ENCODE results near the gene DUSP2.
A peak's percentile ranks its signal among the peaks of the same experiment; 100 is the strongest.
"Not testable (repeated sequence)": the region's sequence is repeated elsewhere in the genome, so short reads cannot be mapped to it uniquely, and the experiment has no call there.

Gene DUSP2

DNA sequence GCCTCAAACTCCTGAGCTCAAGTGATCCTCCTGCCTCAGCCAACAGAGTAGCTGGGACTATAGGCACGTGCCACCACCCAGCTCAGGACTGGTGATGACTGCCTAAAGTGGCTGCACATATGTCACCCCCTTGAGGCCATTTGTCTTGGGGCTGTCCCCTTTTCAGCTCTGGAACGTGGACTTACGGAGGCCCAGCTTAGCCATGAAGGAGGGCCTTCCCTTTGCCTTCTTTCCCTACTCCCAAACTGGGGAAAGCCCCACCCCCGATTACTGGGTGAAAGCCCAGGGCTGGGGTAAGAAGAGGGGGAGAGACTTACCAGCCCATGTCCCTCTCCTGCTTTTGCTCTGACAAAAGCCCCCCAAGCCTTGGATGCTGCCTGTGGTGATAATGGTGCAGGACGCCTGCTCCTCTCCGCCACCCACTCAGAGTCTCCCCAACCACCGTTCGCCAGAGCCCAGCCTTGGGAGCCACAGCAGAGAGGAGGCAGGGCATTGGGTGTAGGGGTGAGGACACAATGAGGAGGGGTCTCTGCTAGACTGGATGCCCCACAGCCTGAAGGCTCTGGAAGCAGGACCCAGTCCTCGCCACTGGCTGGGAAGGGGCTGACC, 2.5 kb upstream of the DUSP2 start:
- DNase-seq (ENCODE audit: low spot score) = no peak

DNA sequence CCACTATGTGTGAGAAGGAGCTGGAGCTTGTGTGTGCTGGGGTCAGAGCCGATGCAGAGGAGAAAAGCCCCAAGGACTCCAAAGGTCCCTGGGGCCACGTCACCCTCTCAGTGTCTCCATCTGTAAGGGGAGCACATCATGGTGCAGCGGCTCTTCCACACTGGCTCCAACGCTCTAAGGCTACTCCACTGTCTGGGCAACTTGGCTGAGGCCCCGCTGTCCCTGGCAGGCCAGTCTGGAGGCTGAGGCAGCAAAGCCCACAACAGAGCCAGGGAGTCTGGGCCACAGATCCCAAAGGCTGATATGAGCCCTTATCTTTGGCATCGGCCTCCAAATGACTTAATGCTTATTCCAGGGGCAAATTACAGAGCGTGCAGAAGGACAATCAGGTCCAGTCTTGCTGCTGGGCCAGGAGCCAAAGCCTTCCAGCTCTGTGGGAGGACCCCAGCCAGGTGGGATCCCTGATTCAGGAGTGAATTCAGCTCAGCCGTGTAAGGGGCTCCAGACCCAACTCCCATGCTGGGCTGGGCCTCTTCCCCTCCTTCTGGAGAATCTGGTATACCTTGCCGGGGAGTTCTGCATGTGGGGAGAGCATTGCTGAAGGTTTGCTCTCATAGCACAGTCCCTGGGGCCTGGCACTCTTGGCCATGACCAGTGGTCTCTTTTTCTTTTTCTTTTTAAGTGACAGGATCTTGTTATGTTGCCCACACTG, 1.8 kb upstream of the DUSP2 start:
- no peak for DNase-seq (ENCODE audit: low spot score)

DNA sequence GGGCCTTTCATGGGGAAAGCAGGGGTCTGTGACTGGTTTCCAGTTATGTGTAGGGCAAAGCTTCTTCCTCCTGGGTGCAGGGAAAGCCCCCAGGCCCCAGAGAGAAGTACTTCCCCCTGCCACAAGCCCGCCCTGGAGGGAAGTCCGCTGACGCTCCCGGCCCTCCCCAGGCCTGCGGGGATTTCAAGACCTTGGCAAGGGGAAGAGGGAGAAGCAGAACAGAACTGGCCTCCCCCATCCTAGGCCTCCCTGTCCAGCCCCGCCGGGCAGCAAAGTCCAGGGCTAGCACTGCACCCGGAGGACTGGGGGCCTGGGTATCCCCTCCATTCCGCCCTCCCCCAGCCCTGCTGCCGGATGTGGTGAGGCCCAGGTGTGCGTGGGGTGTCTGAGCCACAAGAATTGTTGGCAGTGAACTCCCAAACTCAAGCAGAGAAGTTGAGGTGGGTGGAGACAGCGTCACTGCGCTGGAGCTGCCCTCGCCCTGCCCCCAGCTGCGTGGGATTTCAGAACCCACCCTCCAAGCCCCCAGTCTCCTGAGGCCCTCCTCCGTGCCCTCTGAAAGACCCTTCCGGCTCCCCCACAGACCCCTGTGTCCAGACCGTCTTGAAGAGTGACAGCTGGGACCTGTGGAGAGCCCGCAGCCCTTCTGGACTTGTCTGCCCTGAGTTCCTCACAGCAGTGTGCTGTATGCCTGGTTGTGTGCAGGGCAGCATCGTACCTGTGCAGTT, 1.1 kb upstream of the DUSP2 start:
- DNase-seq (ENCODE audit: low spot score) = no peak

DNA sequence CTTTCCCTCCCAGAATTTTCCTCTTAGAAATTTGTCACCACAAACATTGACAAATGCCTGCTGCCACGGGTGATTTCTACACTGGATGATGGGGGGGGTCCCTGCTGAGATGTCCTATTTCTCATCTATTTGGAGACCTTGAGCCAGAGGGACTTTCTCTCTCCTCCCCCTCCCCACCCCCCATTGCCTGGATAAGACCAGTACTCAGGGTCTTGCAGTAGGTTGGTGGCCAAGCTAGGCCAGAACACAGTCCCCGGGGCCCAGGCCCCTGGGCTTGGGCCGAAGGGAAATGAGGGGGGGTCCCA, 560 bp upstream of the DUSP2 start:
- no peak for DNase-seq (ENCODE audit: low spot score)

DNA sequence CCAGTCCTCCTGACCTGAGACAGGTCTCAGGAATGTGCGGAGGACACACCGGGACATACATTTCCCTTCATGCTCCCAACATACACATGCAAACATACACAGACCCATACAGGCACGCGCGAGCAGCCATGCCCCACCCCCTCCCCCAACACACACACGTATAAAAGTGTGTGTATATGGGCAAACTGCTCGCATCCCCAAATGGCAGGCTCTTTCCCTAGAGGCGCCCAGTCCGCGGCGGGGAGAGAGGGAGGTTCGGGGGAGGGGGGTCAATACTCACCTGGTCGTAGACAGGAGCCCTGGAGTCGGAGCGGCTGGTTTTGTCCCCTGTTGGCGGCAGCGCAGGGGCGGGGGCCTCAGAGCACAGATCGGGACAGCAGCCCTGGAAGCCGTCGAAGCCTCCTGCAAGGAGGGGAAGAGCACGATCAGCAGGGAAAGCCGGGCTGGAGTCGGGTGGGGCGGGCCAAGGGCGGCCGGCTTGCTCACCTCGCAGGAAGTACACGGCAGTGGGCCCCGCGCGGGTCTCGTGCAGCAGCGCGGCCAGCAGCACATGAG, 682 bp downstream of the DUSP2 start:
- no peak for DNase-seq (ENCODE audit: low spot score)

DNA sequence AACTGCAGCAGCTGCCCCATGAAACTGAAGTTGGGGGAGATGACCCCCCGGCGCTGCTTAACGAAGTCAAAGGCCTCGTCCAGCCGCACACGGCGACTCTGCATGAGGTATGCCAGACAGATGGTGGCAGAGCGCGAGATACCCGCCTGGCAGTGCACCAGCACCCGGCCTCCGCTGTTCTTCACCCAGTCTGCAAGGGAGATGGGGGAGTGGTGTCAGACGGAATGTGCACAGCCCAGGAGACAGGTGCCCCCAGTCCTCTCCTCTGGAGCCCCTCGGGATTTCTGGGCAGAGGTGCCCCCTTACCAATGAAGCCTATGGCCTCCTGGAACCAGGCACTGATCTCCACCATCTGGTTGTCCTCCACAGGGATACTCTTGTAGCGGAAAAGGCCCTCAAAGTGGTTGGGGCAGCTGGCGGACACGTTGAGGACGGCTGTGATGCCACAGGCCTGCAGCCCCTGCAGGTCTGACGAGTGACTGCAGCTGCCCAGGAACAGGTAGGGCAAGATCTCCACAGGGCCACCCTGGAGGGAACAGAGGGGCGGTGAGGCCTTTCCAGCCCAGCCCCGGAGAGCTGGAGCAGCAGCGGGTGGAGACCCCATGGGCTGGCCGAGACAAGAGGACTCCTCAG, 1.3 kb downstream of the DUSP2 start:
- no peak for DNase-seq (ENCODE audit: low spot score)

DNA sequence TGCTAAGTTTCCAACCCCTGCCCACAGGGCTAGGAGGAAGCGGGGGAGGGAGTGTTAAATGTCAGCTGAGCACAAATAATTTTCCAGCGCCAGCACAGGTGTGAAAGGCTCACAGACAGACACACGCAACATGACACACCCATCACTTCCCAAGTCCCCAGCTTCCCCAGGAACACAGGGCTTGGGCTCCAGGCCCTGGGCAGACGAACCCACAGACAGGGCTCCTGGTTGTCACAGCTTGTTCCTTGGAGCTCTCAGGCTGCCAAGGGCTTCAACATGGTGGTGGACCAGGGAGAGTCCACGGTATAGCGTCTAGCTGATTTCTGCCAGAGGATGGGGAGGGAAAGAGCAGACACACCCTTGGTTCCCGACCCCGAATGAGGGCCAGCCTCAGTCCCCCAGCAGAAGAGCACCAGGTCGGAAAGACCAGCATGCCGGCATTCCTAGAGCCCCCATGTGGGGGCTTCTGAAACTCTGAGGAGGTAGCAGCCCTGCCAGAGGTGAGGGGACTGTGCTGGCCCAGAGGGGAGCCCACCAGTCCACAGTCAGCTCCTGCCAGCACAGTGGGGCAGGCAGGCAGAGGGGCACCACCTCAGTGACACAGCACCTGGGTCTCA, 1.9 kb downstream of the DUSP2 start:
- DNase-seq (ENCODE audit: low spot score) = no peak

DNA sequence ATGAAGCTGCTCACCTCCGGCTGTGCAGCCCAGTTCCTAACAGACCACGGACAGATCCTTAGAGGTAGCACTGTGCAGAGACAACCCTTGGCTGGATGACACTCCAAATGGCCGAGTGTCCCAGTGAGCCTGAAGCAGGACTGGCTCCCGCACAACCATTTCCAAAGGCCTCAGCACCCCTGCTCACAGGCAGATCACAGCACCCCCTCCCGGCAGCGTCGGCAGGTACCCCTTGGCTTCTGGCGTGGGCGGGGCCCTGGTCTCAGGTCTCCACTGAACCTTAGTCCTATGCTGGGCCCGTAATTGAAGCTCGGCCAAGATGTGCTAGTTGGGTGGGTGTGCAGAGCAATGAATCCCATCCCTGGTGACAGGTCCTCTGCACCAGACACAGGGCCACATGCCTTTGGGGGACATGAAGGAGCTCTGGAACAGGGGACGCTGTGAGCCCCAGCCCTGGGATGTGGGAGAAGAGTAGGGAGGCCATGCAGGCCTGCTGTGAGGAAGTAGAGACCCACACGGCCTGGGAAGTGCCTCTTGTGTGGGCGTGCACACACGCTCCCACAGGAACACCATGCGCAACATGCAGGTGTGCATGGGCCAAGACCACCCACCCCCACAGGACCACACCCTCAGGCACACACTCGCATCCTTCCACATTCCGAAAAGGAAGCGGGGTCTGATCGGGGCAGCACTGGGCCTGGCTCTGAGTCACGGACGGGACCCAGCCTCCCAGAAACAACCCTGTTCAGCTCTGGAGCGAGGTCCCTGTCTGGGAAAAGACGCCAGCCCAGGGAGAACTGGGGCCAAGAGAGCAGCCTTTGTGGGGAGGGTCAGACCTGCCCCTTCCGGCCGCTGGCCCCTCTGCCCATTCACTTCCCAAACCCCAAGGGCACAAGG, 2.8 kb downstream of the DUSP2 start:
- no peak for DNase-seq (ENCODE audit: low spot score)

DNA sequence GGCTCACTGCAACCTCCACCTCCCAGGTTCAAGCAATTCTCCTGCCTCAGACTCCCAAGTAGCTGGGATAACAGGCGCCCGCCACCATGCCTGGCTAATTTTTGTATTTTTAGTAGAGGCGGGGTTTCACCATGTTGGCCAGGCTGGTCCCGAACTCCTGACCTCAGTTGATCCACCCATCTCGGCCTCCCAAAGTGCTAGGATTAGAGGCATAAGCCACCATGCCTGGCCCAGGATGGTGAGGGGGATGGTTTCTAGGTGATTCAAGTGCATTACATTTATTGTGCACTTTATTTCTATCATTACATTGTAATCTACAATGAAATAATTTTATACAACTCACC, 3.6 kb downstream of the DUSP2 start:
- DNase-seq (ENCODE audit: low spot score) = not testable (repeated sequence)

DNA sequence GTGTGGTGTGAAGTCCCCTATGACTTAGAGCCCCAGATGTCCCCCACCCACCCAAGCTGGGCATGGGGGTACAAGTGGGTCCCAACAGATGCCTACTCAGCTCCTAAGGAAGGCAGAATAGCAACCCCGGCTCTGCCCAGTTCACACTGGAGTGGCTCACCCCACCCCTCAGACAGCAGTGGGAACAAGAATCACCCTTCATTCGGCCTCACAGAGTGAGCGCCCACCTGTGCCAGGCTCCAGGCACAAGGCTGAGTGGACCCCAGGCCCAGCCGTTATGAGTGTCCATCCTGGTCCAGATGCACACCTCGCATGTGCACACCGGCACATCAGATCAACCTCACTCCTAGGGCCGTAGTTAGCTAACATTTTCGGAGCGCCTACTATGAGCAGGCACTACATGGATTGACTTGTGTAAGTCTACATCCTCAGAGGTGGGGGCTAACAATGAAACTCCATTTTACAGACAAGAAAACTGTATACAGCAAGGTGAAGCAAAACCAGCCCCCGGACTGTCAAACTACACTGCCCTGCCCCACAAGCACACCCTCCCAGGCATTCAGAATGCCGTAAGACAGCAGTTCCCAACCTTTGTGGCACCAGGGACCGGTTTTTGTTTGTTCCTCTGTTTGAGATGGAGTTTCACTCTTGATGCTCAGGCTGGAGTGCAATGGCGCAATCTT, 4.2 kb downstream of the DUSP2 start:
- no peak for DNase-seq (ENCODE audit: low spot score)

DNA sequence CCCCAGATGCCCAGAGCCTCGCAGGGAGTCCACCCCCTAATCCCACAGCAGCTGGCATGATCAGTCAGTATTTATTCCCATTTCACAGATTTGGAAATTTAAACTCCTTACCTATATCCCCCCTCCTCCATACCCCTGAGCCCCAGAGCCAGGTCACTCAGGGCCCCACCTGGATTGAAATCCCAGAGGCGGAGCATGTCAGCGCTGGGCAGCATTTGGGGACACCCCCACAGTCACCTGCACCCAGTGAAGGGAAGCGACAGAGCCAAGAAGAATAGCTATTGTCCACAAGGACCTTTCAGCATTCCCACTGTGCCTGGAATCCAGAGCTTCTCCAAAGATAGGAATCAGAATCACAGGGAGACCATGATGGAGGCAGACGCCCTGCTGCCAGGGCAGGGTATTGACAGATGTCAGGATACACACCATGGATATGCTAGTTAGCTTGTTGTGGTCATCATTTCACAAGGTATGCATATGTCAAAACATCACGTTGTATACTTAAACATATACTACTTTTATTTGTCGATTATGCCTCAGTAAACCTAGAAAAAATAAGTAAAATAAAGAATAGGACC, 6.0 kb downstream of the DUSP2 start:
- DNase-seq (ENCODE audit: low spot score) = no peak

DNA sequence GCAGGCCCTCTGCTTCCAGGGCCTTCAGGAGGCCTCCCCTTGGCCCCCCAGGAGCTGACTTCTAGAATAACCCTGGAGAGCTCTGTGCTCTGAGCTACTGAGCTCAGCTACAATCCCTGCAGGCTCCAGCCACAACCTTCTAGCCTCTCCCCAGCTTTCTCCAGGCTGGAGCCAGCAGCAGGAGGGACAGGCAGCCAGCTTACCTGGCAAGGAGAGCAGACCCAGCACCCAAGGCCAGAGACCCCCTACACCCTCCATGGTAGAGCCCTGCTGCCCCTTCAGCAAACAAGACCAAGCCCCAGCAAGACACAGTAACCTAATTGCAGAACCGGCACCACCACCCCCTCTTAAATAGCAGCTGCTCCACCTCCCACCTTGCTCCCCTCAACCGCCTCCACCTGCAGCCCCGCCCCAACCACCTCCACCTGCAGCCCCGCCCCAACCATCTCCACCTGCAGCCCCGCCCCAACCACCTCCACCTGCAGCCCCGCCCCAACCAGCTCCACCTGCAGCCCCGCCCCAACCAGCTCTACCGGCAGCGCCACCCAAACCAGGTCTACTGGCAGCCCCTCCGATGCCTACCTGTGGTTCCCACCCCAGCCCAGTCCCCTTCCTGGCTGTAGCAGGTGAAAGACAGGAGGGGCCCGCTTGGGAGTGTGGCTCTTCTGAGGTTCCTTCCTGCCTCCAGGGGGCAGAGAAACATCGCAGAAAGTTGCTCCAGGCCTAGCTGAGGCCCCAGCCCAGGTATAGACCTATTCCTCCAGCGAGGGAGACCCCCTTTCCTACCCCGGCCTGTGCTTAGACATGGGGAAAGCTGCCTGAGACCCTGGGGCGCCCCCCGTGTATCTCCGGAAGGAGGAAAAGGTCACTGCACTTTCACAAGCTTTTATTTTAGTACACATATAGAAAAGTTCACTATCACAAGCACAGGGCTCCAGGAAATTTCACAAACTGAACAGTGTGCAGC, 6.8 kb downstream of the DUSP2 start, which contains the start of gene ASTL:
Gene ASTL (minus strand): TSS at position 324 of the 967 bp plus-strand sequence. CDS start 66 bp downstream, at position 258.
- peak; percentile 60 for DNase-seq (ENCODE audit: low spot score)

DNA sequence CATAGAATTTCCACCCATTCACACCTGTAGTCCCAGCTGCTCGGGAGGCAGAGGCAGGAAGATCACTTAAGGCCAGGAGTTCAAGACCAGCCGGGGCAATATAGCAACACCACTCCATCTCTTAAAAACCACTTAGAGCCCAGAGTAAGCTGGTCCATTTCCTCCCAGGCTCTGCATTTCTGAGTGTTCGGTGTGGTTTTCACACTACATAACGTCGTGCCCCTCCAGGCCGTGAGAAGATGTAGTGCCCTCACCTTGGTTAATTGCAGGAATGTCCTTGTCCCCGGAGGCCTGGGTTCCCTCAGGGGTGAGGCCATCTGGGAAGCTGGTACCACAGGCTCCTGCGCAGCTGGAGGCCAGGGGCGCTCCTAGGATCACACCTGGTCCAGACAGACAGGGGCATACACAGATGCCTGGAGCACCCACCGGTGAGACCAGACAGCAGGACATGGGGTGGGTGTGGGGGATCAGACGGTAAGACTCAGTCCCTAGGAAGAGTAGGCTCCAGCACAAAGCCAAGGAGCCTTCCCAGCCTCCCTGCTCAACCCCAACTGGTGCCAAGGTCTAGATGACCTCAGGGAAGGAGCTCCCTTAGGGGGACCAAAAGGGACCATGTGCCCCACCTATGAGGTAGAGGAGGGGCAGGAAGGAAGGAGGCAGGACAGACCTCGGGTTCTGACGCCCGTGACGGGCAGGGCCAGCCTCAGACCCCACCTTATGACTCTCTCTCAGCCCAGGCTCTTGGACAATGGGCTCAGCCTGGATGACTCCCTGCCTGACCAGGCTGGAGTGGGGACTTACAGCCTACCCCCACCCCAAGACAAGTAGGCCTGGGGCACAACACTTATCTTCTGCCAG, 7.7 kb downstream of the DUSP2 start:
- no peak for DNase-seq (ENCODE audit: low spot score)

DNA sequence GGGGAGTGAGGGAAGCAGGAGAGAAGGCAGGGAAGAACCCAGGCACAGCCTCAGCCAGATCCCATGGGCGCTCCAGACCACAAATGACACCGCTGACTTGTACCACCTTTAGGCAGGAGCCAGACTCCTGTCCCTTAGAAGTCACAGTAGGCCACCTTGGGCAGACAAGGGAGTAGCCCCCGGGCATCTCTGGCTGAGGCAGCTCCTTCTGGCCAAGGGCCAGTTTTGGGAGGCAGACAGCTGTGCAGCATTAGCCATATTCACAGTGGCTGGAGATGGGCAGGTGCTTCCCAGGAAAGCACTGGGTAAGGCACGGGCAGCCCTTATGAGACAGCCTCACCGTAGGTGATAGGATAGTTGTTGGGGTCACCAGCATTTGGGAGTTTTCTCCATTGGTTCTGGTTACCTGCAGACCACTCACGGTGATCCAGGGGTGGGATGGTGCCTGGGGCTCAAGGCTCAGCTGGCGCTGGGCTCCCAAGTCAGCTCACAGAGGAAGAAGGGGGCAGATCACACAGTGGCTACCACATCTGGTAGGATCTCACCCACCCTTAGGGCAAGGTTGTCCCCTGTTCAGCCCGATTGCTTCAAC, 9.0 kb downstream of the DUSP2 start:
- no peak for DNase-seq (ENCODE audit: low spot score)

DNA sequence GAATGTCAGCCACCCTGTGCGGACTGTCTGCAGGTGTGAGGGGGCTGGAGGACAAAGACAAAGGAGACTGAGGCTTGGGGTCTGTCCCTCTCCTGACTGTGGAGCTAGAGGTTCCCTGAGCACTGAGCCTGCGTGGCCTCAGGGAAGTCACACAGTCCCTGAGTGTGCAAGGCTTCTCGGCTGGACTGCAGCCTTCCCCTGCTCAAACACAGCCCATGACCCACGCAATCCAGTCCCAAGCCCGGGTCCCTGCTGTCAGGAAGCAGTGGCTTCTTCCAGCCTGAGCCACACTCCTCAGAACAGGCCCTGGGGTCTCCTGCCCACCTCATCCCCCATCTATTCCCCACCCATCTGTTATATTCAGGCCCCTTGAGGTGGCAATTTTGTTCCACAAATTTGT, 9.6 kb downstream of the DUSP2 start:
- DNase-seq (ENCODE audit: low spot score) = no peak

DNA sequence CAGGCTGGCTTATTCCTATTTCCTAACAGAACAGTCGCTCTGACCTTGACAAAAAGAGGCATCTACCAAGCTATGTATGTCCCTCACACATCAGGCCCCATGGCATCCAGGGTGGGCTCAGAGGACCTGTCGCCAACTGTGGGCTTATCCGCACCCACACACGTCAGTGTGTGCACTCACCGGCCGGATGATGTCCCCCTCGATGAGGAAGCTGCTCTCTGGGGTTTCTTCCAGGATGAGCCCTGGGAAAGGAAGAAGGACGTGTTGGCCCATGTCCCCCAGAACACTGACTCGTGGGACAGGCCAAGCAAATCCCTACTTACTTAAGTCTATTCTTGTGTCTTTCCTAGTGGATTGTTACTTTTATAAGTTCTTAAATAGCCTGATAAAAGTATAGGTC, 10.1 kb downstream of the DUSP2 start:
- no peak for DNase-seq (ENCODE audit: low spot score)

DNA sequence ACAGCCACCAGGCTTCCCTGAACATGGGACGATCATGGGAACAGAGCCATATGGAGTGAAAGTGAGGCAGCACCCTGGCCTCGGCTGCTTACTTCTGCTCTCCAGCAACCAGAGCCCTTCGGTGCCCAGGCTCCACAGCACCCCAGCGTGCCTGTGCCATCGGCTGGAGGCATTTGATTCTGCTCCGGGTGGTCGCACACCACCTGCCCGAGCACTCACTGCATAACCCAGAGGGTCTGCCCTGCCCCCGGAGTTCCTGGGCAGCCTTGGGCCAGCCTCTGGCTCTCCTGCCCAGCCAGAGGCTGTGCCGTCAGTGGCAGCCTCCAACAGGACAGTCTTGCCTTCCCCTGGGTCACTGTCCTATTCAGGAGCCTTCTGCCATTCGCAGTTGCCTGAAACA, 10.8 kb downstream of the DUSP2 start:
- DNase-seq (ENCODE audit: low spot score) = no peak

All from AG08395 (cell line).